ENCODE results near the gene PDRG1. TPM values are rescaled to one million over a fixed set of nuclear protein-coding genes. Genes with fewer than 3 reads are reported as not detected.

Gene PDRG1
- total and polyA plus RNA-seq, 2 donors (not counting 3 experiments of a cell fraction or from before 2014, with no cell fraction given) = 14.6 to 17.0 TPM

- Histone ChIP-seq H4K20me1 (replicated peaks; ENCODE audit: control insufficient read depth, extremely low read depth, insufficient read depth, low read length) (no peaks in the 10 kb centered on the region), H2AFZ (ENCODE audit: low read depth, low read length) (no peak overlapping the region), H3K4me3 (replicated peaks in 1 of 3; ENCODE audit: insufficient read depth in 1 of 3, low read depth in 1 of 3, low read length in 3 of 3) (no peak overlapping the region), H3K9me3 (replicated peaks; ENCODE audit: control insufficient read depth, insufficient read depth, low read length) (no peaks in the 10 kb centered on the region), H3K79me2 (ENCODE audit: control insufficient read depth, insufficient read depth, low read length) (peaks cover 32% of the 10 kb centered on the region), H3K9me1 (replicated peaks; ENCODE audit: control insufficient read depth, extremely low read depth, insufficient read depth, low read length) (no peaks in the 10 kb centered on the region), H3K4me2 (ENCODE audit: insufficient read depth, low read length) (no peak overlapping the region), H3K27ac (ENCODE audit: insufficient read depth, low read depth, low read length) (no peak overlapping the region), H3K27me3 (ENCODE audit: control insufficient read depth in 2 of 2, insufficient read depth in 2 of 2, low read length in 2 of 2) (no peaks in the 10 kb centered on the region), H3K36me3 (ENCODE audit: control insufficient read depth in 2 of 2, extremely low read depth in 1 of 2, insufficient read depth in 2 of 2, low read length in 2 of 2) (peaks cover 18 to 31% of the 10 kb centered on the region in 2 experiments), H3K9ac (replicated peaks; ENCODE audit: extremely low read depth, insufficient read depth, low read length) (no peak overlapping the region), H3K4me1 (ENCODE audit: control insufficient read depth, extremely low read depth, insufficient read depth, low read length) (peaks cover 7% of the 10 kb centered on the region)
- dilution Hi-C loops (cut with MboI; ENCODE audit: extremely low pct_ligation_motif_present, low sequenced_read_pairs) (no loop called here), intact Hi-C loops (cut with micrococcal nuclease) (loop anchor here (5.0 kb wide), 1 partner anchor 57 kb away; no protein-coding TSS in a partner anchor)
- TF ChIP-seq JUN (IDR thresholded peaks at IDR 0.05; ENCODE audit: borderline replicate concordance, insufficient read depth, insufficient read length, low read depth) (no peak), MYC (IDR thresholded peaks at IDR 0.05; ENCODE audit: low read depth, low read length) (no peak)
- TF ChIP-seq, protein P1, sequence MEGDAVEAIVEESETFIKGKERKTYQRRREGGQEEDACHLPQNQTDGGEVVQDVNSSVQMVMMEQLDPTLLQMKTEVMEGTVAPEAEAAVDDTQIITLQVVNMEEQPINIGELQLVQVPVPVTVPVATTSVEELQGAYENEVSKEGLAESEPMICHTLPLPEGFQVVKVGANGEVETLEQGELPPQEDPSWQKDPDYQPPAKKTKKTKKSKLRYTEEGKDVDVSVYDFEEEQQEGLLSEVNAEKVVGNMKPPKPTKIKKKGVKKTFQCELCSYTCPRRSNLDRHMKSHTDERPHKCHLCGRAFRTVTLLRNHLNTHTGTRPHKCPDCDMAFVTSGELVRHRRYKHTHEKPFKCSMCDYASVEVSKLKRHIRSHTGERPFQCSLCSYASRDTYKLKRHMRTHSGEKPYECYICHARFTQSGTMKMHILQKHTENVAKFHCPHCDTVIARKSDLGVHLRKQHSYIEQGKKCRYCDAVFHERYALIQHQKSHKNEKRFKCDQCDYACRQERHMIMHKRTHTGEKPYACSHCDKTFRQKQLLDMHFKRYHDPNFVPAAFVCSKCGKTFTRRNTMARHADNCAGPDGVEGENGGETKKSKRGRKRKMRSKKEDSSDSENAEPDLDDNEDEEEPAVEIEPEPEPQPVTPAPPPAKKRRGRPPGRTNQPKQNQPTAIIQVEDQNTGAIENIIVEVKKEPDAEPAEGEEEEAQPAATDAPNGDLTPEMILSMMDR (IDR thresholded peaks at IDR 0.05; ENCODE audit: extremely low read depth in 1 of 2, insufficient read depth in 1 of 2, low read depth in 1 of 2, low read length in 2 of 2) = no peak
- TF ChIP-seq, protein P2, sequence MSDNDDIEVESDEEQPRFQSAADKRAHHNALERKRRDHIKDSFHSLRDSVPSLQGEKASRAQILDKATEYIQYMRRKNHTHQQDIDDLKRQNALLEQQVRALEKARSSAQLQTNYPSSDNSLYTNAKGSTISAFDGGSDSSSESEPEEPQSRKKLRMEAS (IDR thresholded peaks at IDR 0.05; ENCODE audit: insufficient read depth, insufficient read length) = no peak
- ChIA-PET POLR2A (no interaction called here), CTCF (interaction anchor here (2.7 kb wide), 1 partner anchor 20 kb away, joined by 8 read pairs; no protein-coding TSS in a partner anchor)
- FAIRE-seq (no peak), DNase-seq (ENCODE audit: low read depth, low spot score) (no peak)
- BruUV-seq (replicated peaks) = no TSS peak
Observed at GRCh38 chr20:31949877-31950646, 1.8 kb downstream of the PDRG1 start.
